Neural progenitor cell (in vitro differentiated cells): ENCODE measurements around the gene TOP2A. TPM values are rescaled to one million over a fixed set of nuclear protein-coding genes. Genes with fewer than 3 reads are reported as not detected.

Experiments
- DNase-seq: peaks from one replicate; pipeline ENCODE4 v3.0.0-alpha.2; 2016; ENCODE audit warnings: low spot score
- H2AFZ ChIP-seq: fragments of 200-600 bp; sonication (generic); replicated peaks from 2 replicates; pipeline ENCODE4 v1.6.1; 2016; ENCODE audit warnings: antibody characterized with exemption
- H3F3A ChIP-seq: fragments of 200-600 bp; sonication (generic); 2 replicates; pipeline ENCODE4 v1.6.1; 2016; ENCODE audit warnings: antibody characterized with exemption, low read depth
- H3K27ac ChIP-seq: fragments of 200-600 bp; sonication (generic); 2 replicates; pipeline ENCODE4 v1.5.1; 2016; ENCODE audit warnings: mild to moderate bottlenecking
- H3K27me3 ChIP-seq: fragments of 200-600 bp; sonication (generic); 2 replicates; pipeline ENCODE4 v1.6.1; 2016; ENCODE audit warnings: mild to moderate bottlenecking, moderate library complexity
- H3K36me3 ChIP-seq: fragments of 200-600 bp; sonication (generic); 2 replicates; pipeline ENCODE4 v1.5.1; 2016
- H3K4me1 ChIP-seq: fragments of 200-600 bp; sonication (generic); 2 replicates; pipeline ENCODE4 v1.6.1; 2016; ENCODE audit warnings: mixed run types
- H3K4me2 ChIP-seq: fragments of 200-600 bp; sonication (generic); 2 replicates; pipeline ENCODE4 v1.6.1; 2016
- H3K4me3 ChIP-seq: fragments of 200-600 bp; sonication (generic); 2 replicates; pipeline ENCODE4 v1.5.1; 2016
- H3K79me2 ChIP-seq: fragments of 200-600 bp; sonication (generic); 2 replicates; pipeline ENCODE4 v1.6.1; 2016; ENCODE audit warnings: low read depth
- H3K9ac ChIP-seq: fragments of 200-600 bp; sonication (generic); 2 replicates; pipeline ENCODE4 v1.6.1; 2016
- H3K9me3 ChIP-seq: fragments of 200-600 bp; sonication (generic); 2 replicates; pipeline ENCODE4 v1.5.1; 2016; ENCODE audit warnings: low read depth
- H4K20me1 ChIP-seq: fragments of 200-600 bp; sonication (generic); 2 replicates; pipeline ENCODE4 v1.6.1; 2016; ENCODE audit warnings: low read depth
- H3K27ac Mint-ChIP-seq: 3 replicates; pipeline ENCODE4 v1.8.0; 2021; ENCODE audit warnings: mixed read lengths
- H3K27me3 Mint-ChIP-seq: 2 replicates; pipeline ENCODE4 v1.8.0; 2022; ENCODE audit warnings: low read depth, mild to moderate bottlenecking, inconsistent platforms, moderate library complexity, mixed read lengths; ENCODE audit not compliant: insufficient read depth
- H3K36me3 Mint-ChIP-seq: 3 replicates; pipeline ENCODE4 v1.8.0; 2021; ENCODE audit warnings: mixed read lengths
- H3K4me1 Mint-ChIP-seq: 3 replicates; pipeline ENCODE4 v1.8.0; 2021; ENCODE audit warnings: mixed read lengths
- H3K4me3 Mint-ChIP-seq: 3 replicates; pipeline ENCODE4 v1.8.0; 2021; ENCODE audit warnings: mild to moderate bottlenecking, moderate library complexity, mixed read lengths
- H3K9me3 Mint-ChIP-seq: 3 replicates; pipeline ENCODE4 v1.8.0; 2020; ENCODE audit warnings: mixed read lengths
- EZH2 ChIP-seq: fragments of 200-600 bp; sonication (generic); IDR thresholded peaks from 2 replicates; pipeline ENCODE4 v1.6.1; 2017; ENCODE audit warnings: antibody characterized with exemption, mild to moderate bottlenecking, moderate library complexity
- EZH2phosphoT487 ChIP-seq: fragments of 200-600 bp; sonication (generic); IDR thresholded peaks from 2 replicates; pipeline ENCODE4 v1.6.1; 2017; ENCODE audit warnings: antibody characterized with exemption
- total RNA-seq: library from RNA; depleted of rRNA; stranded (reverse); fragments of >200 nt; gene quantifications from 2 replicates; pipeline ENCODE4 v1.2.3, GENCODE V29; 2015; ENCODE audit warnings: low replicate concordance
- TF ChIP-seq, protein P1 (sequence below): fragments of 200-600 bp; sonication (generic); IDR thresholded peaks from 2 replicates; pipeline ENCODE4 v1.5.1; 2017; ENCODE audit warnings: antibody characterized with exemption, mild to moderate bottlenecking

TOP2A gene
- total RNA-seq, 1 donor from 2014 or later, result 968 TPM

- no peaks in the 10 kb centered on the region for H3K9me3 Mint-ChIP-seq
- Histone ChIP-seq H3F3A (no peaks in the 10 kb centered on the region), H3K27me3 (no peaks in the 10 kb centered on the region), H4K20me1 (no peaks in the 10 kb centered on the region), H3K9ac (no peak overlapping the region), H3K79me2 (no peaks in the 10 kb centered on the region), H3K4me3 (no peak overlapping the region), H3K36me3 (no peaks in the 10 kb centered on the region), H3K9me3 (no peaks in the 10 kb centered on the region), H3K27ac (no peak overlapping the region), H3K4me1 (peaks cover 16% of the 10 kb centered on the region), H3K4me2 (no peak overlapping the region), H2AFZ (no peak overlapping the region)
- no peak overlapping the region for H3K27ac Mint-ChIP-seq
- no peak for DNase-seq
- H3K36me3 Mint-ChIP-seq, result peaks cover 3% of the 10 kb centered on the region
- no peak overlapping the region for H3K4me3 Mint-ChIP-seq
- H3K27me3 Mint-ChIP-seq, result peaks cover 3% of the 10 kb centered on the region
- TF ChIP-seq, protein P1, sequence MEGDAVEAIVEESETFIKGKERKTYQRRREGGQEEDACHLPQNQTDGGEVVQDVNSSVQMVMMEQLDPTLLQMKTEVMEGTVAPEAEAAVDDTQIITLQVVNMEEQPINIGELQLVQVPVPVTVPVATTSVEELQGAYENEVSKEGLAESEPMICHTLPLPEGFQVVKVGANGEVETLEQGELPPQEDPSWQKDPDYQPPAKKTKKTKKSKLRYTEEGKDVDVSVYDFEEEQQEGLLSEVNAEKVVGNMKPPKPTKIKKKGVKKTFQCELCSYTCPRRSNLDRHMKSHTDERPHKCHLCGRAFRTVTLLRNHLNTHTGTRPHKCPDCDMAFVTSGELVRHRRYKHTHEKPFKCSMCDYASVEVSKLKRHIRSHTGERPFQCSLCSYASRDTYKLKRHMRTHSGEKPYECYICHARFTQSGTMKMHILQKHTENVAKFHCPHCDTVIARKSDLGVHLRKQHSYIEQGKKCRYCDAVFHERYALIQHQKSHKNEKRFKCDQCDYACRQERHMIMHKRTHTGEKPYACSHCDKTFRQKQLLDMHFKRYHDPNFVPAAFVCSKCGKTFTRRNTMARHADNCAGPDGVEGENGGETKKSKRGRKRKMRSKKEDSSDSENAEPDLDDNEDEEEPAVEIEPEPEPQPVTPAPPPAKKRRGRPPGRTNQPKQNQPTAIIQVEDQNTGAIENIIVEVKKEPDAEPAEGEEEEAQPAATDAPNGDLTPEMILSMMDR, result no peak
- TF ChIP-seq EZH2phosphoT487, result no peak
- peaks cover 46% of the 10 kb centered on the region for H3K4me1 Mint-ChIP-seq
Observed at GRCh38 chr17:40461732-40462342, 44.1 kb upstream of the TOP2A start.

- H3K9me3 Mint-ChIP-seq, result no peaks in the 10 kb centered on the region
- peaks cover 46% of the 10 kb centered on the region for H3K4me1 Mint-ChIP-seq
- no peak for TF ChIP-seq EZH2
- no peak for TF ChIP-seq EZH2phosphoT487
- TF ChIP-seq, protein P1, result no peak
- no peaks in the 10 kb centered on the region for H3K9me3 ChIP-seq
- no peak overlapping the region for H3K27ac Mint-ChIP-seq
- H3K4me1 ChIP-seq, result peaks cover 16% of the 10 kb centered on the region
- H3K4me3 ChIP-seq, result no peak overlapping the region
- no peak for DNase-seq
- H3F3A ChIP-seq, result no peaks in the 10 kb centered on the region
- no peak overlapping the region for H3K9ac ChIP-seq
- no peaks in the 10 kb centered on the region for H3K27me3 ChIP-seq
- H2AFZ ChIP-seq, result no peak overlapping the region
- H3K4me3 Mint-ChIP-seq, result no peak overlapping the region
- no peak overlapping the region for H3K4me2 ChIP-seq
- H3K36me3 ChIP-seq, result no peaks in the 10 kb centered on the region
- H3K79me2 ChIP-seq, result no peaks in the 10 kb centered on the region
- H3K36me3 Mint-ChIP-seq, result peaks cover 5% of the 10 kb centered on the region
- H4K20me1 ChIP-seq, result no peaks in the 10 kb centered on the region
- H3K27me3 Mint-ChIP-seq, result peaks cover 3% of the 10 kb centered on the region
- no peak overlapping the region for H3K27ac ChIP-seq
Observed at GRCh38 chr17:40460968-40461731, 43.5 kb upstream of the TOP2A start.

DNA sequence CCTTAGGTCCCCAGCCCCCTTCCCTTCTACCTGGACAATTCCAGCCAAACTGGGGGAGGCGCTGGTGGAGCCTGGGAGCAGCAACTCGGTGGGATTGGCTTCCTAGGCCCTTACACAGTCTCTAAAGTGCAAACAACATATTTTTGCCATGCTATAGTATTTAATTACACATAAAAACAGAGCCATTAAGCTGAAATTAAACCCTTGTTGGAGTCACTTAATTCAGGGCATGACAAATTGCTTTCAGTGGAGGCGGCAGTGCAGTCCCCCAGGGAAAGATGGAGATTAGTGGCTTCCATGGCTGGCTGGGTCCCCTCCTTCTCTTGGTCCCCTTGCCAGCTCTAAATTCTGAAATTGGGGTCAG lies 42.9 kb upstream of the TOP2A start:
- no peak overlapping the region for H3K27ac ChIP-seq
- no peaks in the 10 kb centered on the region for H3K9me3 ChIP-seq
- TF ChIP-seq, protein P1, result no peak
- TF ChIP-seq EZH2phosphoT487 (no peak), EZH2 (no peak)
- Mint-ChIP-seq H3K9me3 (no peaks in the 10 kb centered on the region), H3K4me3 (no peak overlapping the region), H3K4me1 (peaks cover 46% of the 10 kb centered on the region), H3K27ac (no peak overlapping the region), H3K36me3 (peaks cover 9% of the 10 kb centered on the region), H3K27me3 (peaks cover 5% of the 10 kb centered on the region)
- no peak overlapping the region for H3K4me2 ChIP-seq
- no peaks in the 10 kb centered on the region for H3F3A ChIP-seq
- H3K27me3 ChIP-seq, result no peaks in the 10 kb centered on the region
- no peaks in the 10 kb centered on the region for H3K36me3 ChIP-seq
- no peaks in the 10 kb centered on the region for H4K20me1 ChIP-seq
- no peak overlapping the region for H3K9ac ChIP-seq
- peaks cover 16% of the 10 kb centered on the region for H3K4me1 ChIP-seq
- H2AFZ ChIP-seq, result no peak overlapping the region
- H3K79me2 ChIP-seq, result no peaks in the 10 kb centered on the region
- no peak overlapping the region for H3K4me3 ChIP-seq
- DNase-seq, result no peak
